Left lung (tissue), 10 donors: ENCODE measurements around the gene NR1H3. TPM values are rescaled to one million over a fixed set of nuclear protein-coding genes. Genes with fewer than 3 reads are reported as not detected.

Experiments used
- ATAC-seq: fragments of 200-7000 bp; cut with Tn5 transposase; one replicate; pipeline ENCODE4 v1.9.1; 2020; ENCODE audit warnings: moderate library complexity
- DNase-seq, 4 donors: peaks; one replicate each; pipeline ENCODE4 v3.0.0-alpha.2; 2013 to 2020
- H3K27ac ChIP-seq, 2 donors: fragments of 200-600 bp; sonication (generic) in 1 of 2; one replicate each; pipeline versions ENCODE4 v1.5.0 to v1.8.0; 2020 to 2021
- H3K27me3 ChIP-seq, 2 donors: fragments of 200-600 bp; sonication (generic) in 1 of 2; one replicate each; pipeline versions ENCODE4 v1.5.0 to v1.8.0; 2020 to 2021
- H3K36me3 ChIP-seq, 2 donors: fragments of 200-600 bp; sonication (generic) in 1 of 2; one replicate each; pipeline versions ENCODE4 v1.5.0 to v1.8.0; 2020 to 2021
- H3K4me1 ChIP-seq, 2 donors: fragments of 200-600 bp; one replicate each; pipeline ENCODE4 v1.8.0; 2021
- H3K4me3 ChIP-seq, 2 donors: fragments of 200-600 bp; sonication (generic) in 1 of 2; one replicate each; pipeline versions ENCODE4 v1.5.0 to v1.8.0; 2020 to 2021; ENCODE audit warnings: mild to moderate bottlenecking in 1 of 2
- H3K9me3 ChIP-seq, 2 donors: fragments of 200-600 bp; sonication (generic) in 1 of 2; one replicate each; pipeline versions ENCODE4 v1.5.0 to v1.8.0; 2020 to 2021
- CTCF ChIP-seq, 2 donors: fragments of 200-600 bp; sonication (generic) in 1 of 2; IDR thresholded peaks; one replicate each; pipeline versions ENCODE4 v1.5.0 to v1.8.0; 2021; ENCODE audit warnings: antibody characterized with exemption in 2 of 2
- intact Hi-C, 2 donors: fragments of 100-400 bp; cut with DNase I; formaldehyde crosslinking; loops; one replicate each; pipeline versions ENCODE4 v1.11.2 to v1.14.2; 2022
- polyA plus RNA-seq, 6 donors: library from polyadenylated mRNA; unstranded; fragments of 120-200 nt; gene quantifications; one replicate each; pipeline ENCODE4 v1.2.1, GENCODE V29; 2013; ENCODE audit not compliant: insufficient read length in 6 of 6
- total RNA-seq, 2 donors: library from RNA; stranded (reverse); fragmentation: NEBNext Ultra II Directional; extraction: Animal tissue kit (Norgen Biotek cat#: 25700); gene quantifications; one replicate each; pipeline ENCODE4 v1.2.1, GENCODE V29; 2021
- donor health status: DM: no; HTN: yes; CAD: no.
- donor health status: DM: no; HTN: no; CAD: no.

NR1H3 gene
- total and polyA plus RNA-seq, 8 donors: 39.7 to 66.9 (median 52.0) TPM

GRCh38 chr11:47261291-47261800 is 3.5 kb downstream of the NR1H3 start:
- no peak for TF ChIP-seq CTCF (IDR thresholded peaks at IDR 0.05)
- H3K27ac ChIP-seq: no peak overlapping the region
- H3K9me3 ChIP-seq: no peaks in the 10 kb centered on the region
- H3K27me3 ChIP-seq: no peaks in the 10 kb centered on the region
- no peak for ATAC-seq
- DNase-seq: no peak
- H3K36me3 ChIP-seq: peaks cover 0 to 9% of the 10 kb centered on the region in 2 donors
- H3K4me1 ChIP-seq: peaks cover 6 to 32% of the 10 kb centered on the region in 2 donors
- intact Hi-C loops: no loop called here
- no peak overlapping the region for H3K4me3 ChIP-seq

- no peak overlapping the region for H3K27ac ChIP-seq
- H3K36me3 ChIP-seq: peaks cover 0 to 9% of the 10 kb centered on the region in 2 donors
- H3K9me3 ChIP-seq: no peaks in the 10 kb centered on the region
- H3K4me3 ChIP-seq: no peak overlapping the region
- DNase-seq (no peak), ATAC-seq (no peak)
- H3K27me3 ChIP-seq: no peaks in the 10 kb centered on the region
- intact Hi-C loops: no loop called here
- H3K4me1 ChIP-seq: peaks cover 10 to 26% of the 10 kb centered on the region in 2 donors
- TF ChIP-seq CTCF (IDR thresholded peaks at IDR 0.05): no peak
Observed at GRCh38 chr11:47264119-47264518, 6.3 kb downstream of the NR1H3 start.

- Histone ChIP-seq H3K4me3 (no peak overlapping the region), H3K9me3 (no peaks in the 10 kb centered on the region), H3K36me3 (peaks cover 0 to 9% of the 10 kb centered on the region in 2 donors), H3K27ac (no peak overlapping the region), H3K4me1 (peaks cover 10 to 24% of the 10 kb centered on the region in 2 donors), H3K27me3 (no peaks in the 10 kb centered on the region)
- intact Hi-C loops: no loop called here
- TF ChIP-seq CTCF (IDR thresholded peaks at IDR 0.05): no peak
- no peak for DNase-seq
- ATAC-seq: no peak
Observed at GRCh38 chr11:47264521-47264920, 6.7 kb downstream of the NR1H3 start.

GRCh38 chr11:47267876-47268275 is 10.1 kb downstream of the NR1H3 start:
- no peak for ATAC-seq
- H3K9me3 ChIP-seq: no peaks in the 10 kb centered on the region
- H3K4me3 ChIP-seq: no peak overlapping the region
- no peaks in the 10 kb centered on the region for H3K27me3 ChIP-seq
- intact Hi-C loops: no loop called here
- H3K4me1 ChIP-seq: peaks cover 16 to 42% of the 10 kb centered on the region in 2 donors
- H3K27ac ChIP-seq: peak overlapping the region in 1 of 2 donors; percentile 87
- H3K36me3 ChIP-seq: no peaks in the 10 kb centered on the region
- no peak for TF ChIP-seq CTCF (IDR thresholded peaks at IDR 0.05)
- no peak for DNase-seq

GRCh38 chr11:47268448-47269001 is 10.7 kb downstream of the NR1H3 start:
- Histone ChIP-seq H3K4me3 (peak overlapping the region; percentile 68 to 76), H3K4me1 (peaks cover 16 to 42% of the 10 kb centered on the region in 2 donors), H3K27me3 (no peaks in the 10 kb centered on the region), H3K36me3 (no peaks in the 10 kb centered on the region), H3K9me3 (no peaks in the 10 kb centered on the region), H3K27ac (peak overlapping the region; percentile 87 to 96)
- intact Hi-C loops: no loop called here
- TF ChIP-seq CTCF (IDR thresholded peaks at IDR 0.05): no peak
- DNase-seq (no peak), ATAC-seq (no peak)
